CD4-positive, alpha-beta T cell treated with Interferon gamma for 1 hour (primary cell): ENCODE results near the gene PCP4L1.

Experiments used
- DNase-seq: peaks from one replicate; pipeline ENCODE4 v3.0.0-alpha.2; 2020

The PCP4L1 gene

GRCh38 chr1:161324020-161324419, 65.5 kb downstream of the PCP4L1 start:
- DNase-seq, result peak; percentile 8

- no peak for DNase-seq
These were observed 71.8 kb downstream of the PCP4L1 start for GRCh38 chr1:161330346-161330745.

GRCh38 chr1:161333166-161333565, 74.6 kb downstream of the PCP4L1 start:
- DNase-seq, result no peak
